Skeletal muscle satellite cell (primary cell): Measurements from ENCODE around the gene SAAL1.

ENCODE experiments used
- H3K27me3 ChIP-seq: 2 replicates; pipeline ENCODE4 v1.7.0; 2013; ENCODE audit warnings: low read length; ENCODE audit not compliant: control insufficient read depth, insufficient read depth
- H3K36me3 ChIP-seq: 2 replicates; pipeline ENCODE4 v1.7.0; 2013; ENCODE audit warnings: mild to moderate bottlenecking, control low read depth, low read length; ENCODE audit not compliant: insufficient read depth
- H3K4me1 ChIP-seq: 2 replicates; pipeline ENCODE4 v1.7.0; 2013; ENCODE audit warnings: low read length; ENCODE audit not compliant: control insufficient read depth, insufficient read depth
- H3K4me2 ChIP-seq: 2 replicates; pipeline ENCODE4 v1.7.0; 2013; ENCODE audit warnings: mild to moderate bottlenecking, low read length
- H3K4me3 ChIP-seq: 2 replicates; pipeline ENCODE4 v1.7.0; 2013; ENCODE audit warnings: low read length
- H3K9ac ChIP-seq: 2 replicates; pipeline ENCODE4 v1.7.0; 2013; ENCODE audit warnings: mild to moderate bottlenecking, low read depth, low read length, moderate library complexity
- H3K9me3 ChIP-seq: replicated peaks from 2 replicates; pipeline ENCODE4 v1.7.0; 2013; ENCODE audit warnings: mild to moderate bottlenecking, control low read depth, low read length

SAAL1 gene

GRCh38 chr11:18080451-18080850 lies 25.4 kb downstream of the SAAL1 start:
- no peaks in the 10 kb centered on the region for H3K27me3 ChIP-seq
- H3K36me3 ChIP-seq: peaks cover 21% of the 10 kb centered on the region
- H3K4me1 ChIP-seq: peaks cover 4% of the 10 kb centered on the region

GRCh38 chr11:18078909-18079308 lies 27.0 kb downstream of the SAAL1 start:
- no peaks in the 10 kb centered on the region for H3K9me3 ChIP-seq
- no peak overlapping the region for H3K4me3 ChIP-seq
- H3K27me3 ChIP-seq: no peaks in the 10 kb centered on the region
- H3K9ac ChIP-seq: no peak overlapping the region
- no peaks in the 10 kb centered on the region for H3K4me1 ChIP-seq
- H3K36me3 ChIP-seq: peaks cover 21% of the 10 kb centered on the region
- no peak overlapping the region for H3K4me2 ChIP-seq

More at GRCh38 chr11:18080451-18080850, 25.4 kb downstream of the SAAL1 start:
- Histone ChIP-seq H3K4me2 (no peak overlapping the region), H3K9me3 (no peaks in the 10 kb centered on the region), H3K4me3 (no peak overlapping the region), H3K9ac (no peak overlapping the region)

DNA sequence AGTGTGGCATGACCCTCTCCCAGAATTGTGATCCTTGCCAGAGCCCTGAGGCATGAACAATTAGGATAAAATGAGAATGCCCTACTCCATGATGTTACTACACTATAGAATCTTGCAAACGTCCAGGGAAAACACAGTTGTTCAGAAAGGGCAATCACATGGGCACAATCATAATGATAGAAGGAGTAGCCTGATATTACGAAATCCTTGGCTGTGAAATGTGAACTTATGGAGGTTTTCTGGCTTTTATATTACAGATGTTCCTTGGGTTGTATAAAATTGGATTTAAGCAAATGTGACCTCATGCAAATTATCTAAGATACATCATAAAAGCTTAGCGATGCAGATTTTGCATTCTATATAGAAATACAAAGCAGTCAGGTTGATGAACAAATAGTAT lies 30.4 kb downstream of the SAAL1 start:
- H3K27me3 ChIP-seq: no peaks in the 10 kb centered on the region
- no peaks in the 10 kb centered on the region for H3K4me1 ChIP-seq
- no peak overlapping the region for H3K9ac ChIP-seq
- peaks cover 12% of the 10 kb centered on the region for H3K36me3 ChIP-seq
- H3K4me3 ChIP-seq: no peak overlapping the region
- H3K4me2 ChIP-seq: no peak overlapping the region
- no peaks in the 10 kb centered on the region for H3K9me3 ChIP-seq

DNA sequence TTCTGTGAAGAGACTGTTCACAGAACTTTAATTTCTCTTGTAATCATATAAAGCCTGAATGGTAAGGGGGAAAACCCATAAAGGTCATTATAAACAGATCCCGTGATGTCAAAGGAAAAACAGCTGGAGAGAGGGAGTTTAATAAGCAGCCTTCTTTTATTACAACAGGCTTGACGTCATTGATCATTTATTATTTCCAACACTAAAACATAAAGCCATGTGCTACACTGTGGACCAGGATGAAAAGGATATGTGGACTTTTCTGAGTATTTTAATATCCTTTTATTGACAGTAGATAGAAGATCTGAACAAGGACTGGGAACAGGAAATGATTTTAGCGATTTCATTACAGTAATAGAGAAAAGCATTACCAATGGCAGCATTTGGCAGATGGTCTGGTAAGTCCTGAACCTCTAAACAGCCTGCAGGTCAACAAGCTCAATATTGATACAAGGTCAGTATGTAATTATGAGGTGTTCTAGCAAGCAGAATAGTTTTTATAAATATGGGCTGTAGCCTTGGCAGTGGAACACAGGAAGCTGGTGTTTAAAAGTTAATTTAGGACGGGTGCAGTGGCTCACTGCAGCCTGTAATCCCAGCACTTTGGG lies 34.7 kb downstream of the SAAL1 start:
- Histone ChIP-seq H3K4me2 (no peak overlapping the region), H3K4me3 (no peak overlapping the region), H3K27me3 (no peaks in the 10 kb centered on the region), H3K36me3 (no peaks in the 10 kb centered on the region), H3K9ac (no peak overlapping the region), H3K9me3 (no peaks in the 10 kb centered on the region), H3K4me1 (no peaks in the 10 kb centered on the region)

DNA sequence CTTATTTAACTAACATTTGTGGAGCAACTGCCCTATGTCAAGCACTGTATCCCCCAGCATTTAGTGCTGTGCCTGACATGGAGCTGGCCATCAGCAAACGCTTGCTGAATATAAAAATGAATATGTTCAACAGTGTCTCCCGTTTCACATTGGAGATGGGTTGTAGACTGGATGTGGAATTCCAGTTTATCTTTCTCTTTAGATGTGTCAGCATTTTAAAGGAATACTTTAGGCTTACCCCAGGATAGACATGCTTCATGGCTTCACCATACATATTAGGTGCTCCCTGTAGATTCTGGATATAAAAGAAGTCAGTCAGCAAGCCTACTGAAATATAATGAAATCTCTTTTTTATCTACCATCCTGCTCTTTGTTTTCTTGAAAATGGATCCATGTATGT lies 38.5 kb downstream of the SAAL1 start:
- Histone ChIP-seq H3K4me2 (no peak overlapping the region), H3K4me3 (no peak overlapping the region), H3K27me3 (no peaks in the 10 kb centered on the region), H3K36me3 (no peaks in the 10 kb centered on the region), H3K4me1 (no peaks in the 10 kb centered on the region), H3K9ac (no peak overlapping the region), H3K9me3 (no peaks in the 10 kb centered on the region)

- no peaks in the 10 kb centered on the region for H3K4me1 ChIP-seq
- H3K9me3 ChIP-seq: no peaks in the 10 kb centered on the region
- no peaks in the 10 kb centered on the region for H3K27me3 ChIP-seq
- no peaks in the 10 kb centered on the region for H3K36me3 ChIP-seq
- H3K4me2 ChIP-seq: no peak overlapping the region
- H3K4me3 ChIP-seq: no peak overlapping the region
- no peak overlapping the region for H3K9ac ChIP-seq
Measured at GRCh38 chr11:18066626-18067025, 39.3 kb downstream of the SAAL1 start.

DNA sequence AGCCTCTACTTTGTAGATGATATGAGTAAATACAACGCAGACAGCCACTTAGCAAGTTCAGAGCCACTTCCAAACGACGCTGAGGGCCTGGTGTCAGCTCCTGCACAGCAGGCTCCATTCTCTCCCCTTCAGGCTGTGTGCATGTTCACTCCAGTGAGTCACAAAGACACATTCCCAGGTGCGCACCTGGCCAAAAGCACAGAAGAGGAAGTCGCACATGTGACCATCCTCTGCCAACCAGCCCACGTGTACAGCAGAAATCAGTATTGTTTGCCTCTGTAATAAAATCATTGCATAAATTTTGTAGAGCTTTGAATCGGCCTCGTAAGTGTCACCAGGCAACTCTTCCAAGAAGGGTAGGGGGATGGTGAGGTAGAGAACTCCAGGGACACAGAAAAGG lies 40.3 kb downstream of the SAAL1 start:
- Histone ChIP-seq H3K36me3 (no peaks in the 10 kb centered on the region), H3K4me3 (no peak overlapping the region), H3K4me2 (no peak overlapping the region), H3K9ac (no peak overlapping the region), H3K9me3 (no peaks in the 10 kb centered on the region), H3K27me3 (no peaks in the 10 kb centered on the region), H3K4me1 (no peaks in the 10 kb centered on the region)

DNA sequence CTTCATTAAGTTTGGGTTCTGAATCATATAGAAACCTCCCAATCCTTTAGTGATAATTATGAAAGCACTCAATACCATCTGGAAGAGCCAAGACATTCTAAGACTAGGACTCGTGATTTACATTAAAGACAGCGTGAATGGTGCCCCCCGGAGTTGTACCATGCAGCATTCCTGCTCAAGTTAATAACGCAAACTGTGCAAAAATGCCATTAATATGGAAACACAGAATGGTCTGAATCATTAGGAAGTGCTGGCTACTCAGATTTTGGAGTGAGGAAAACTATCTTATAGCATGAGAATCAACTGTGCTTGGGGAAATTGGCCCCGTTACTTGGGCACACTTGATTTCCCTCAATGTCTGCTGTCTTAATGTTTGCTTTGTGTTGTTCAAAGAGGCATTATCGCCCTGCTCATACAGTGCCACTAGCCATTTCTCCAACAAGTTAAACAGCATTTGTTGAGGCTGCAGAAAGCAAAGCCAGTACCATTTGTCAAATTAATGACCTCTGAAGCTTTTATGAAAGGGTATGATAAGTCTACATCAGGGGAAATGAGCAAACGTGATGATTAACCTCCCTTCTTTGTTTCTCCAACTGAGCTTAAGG lies 41.3 kb downstream of the SAAL1 start:
- Histone ChIP-seq H3K4me3 (no peak overlapping the region), H3K36me3 (no peaks in the 10 kb centered on the region), H3K4me2 (no peak overlapping the region), H3K4me1 (no peaks in the 10 kb centered on the region), H3K9ac (no peak overlapping the region), H3K27me3 (no peaks in the 10 kb centered on the region), H3K9me3 (no peaks in the 10 kb centered on the region)

DNA sequence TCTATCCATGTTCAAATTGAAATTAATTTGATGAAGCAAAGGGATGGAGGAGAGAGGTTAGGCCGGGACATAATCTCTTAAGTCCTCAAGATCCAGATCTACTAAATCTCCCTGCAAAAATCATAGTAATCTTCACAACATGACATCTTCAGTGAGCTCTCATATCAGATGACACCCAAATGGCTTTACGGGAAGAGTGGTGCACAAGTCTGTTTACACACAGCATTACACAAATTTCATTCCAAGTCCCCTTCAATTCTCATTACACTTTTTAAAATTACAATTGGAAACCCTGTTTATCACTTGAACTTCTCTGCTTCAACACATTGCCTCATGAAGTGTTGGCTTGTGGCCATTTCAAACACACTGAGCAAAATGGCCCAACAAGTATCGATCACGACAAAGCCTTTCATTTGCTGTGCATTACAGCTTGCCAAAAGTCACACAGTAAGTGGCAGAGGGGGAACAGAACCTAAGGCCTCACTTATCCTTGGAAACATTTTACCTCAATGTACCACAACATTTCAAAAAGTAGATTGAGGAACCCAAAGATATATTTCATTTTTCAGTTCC lies 41.9 kb downstream of the SAAL1 start:
- H3K4me1 ChIP-seq: no peaks in the 10 kb centered on the region
- H3K9ac ChIP-seq: no peak overlapping the region

GRCh38 chr11:18063125-18063524 lies 42.8 kb downstream of the SAAL1 start:
- Histone ChIP-seq H3K4me3 (no peak overlapping the region), H3K4me1 (no peaks in the 10 kb centered on the region), H3K9me3 (no peaks in the 10 kb centered on the region), H3K36me3 (no peaks in the 10 kb centered on the region), H3K27me3 (no peaks in the 10 kb centered on the region), H3K9ac (no peak overlapping the region), H3K4me2 (no peak overlapping the region)

More for the DNA sequence above, 41.9 kb downstream of the SAAL1 start:
- no peak overlapping the region for H3K4me2 ChIP-seq
- no peaks in the 10 kb centered on the region for H3K27me3 ChIP-seq
- H3K9me3 ChIP-seq: no peaks in the 10 kb centered on the region
- no peaks in the 10 kb centered on the region for H3K36me3 ChIP-seq
- no peak overlapping the region for H3K4me3 ChIP-seq

DNA sequence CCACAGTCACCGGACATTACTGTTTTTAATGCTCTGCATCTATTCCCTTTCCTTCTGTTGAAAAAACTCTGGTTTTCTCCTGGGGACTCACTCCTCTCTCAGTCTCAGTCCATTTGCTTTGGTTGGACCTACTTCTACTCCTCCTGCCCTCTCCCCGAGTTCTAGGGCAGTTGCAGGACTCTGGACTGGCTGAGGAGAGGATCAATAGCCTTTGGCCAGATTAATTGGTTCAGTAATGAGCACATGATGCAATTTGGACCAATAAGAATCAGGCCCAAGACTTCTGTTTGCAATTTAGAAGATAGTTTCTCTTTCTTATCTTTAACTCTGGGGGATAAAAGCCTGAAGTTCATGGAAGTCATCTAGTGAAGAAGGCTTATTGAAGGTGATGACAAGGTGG lies 44.5 kb downstream of the SAAL1 start:
- H3K27me3 ChIP-seq: no peaks in the 10 kb centered on the region
- H3K36me3 ChIP-seq: no peaks in the 10 kb centered on the region
- H3K4me1 ChIP-seq: no peaks in the 10 kb centered on the region
- H3K9ac ChIP-seq: no peak overlapping the region
- no peaks in the 10 kb centered on the region for H3K9me3 ChIP-seq
- no peak overlapping the region for H3K4me2 ChIP-seq
- no peak overlapping the region for H3K4me3 ChIP-seq
